GM06990 (cell line): Measurements from ENCODE around the gene SLC10A7.

ENCODE experiments used
- DNase-seq: peaks from one replicate; pipeline ENCODE4 v3.0.0-alpha.2; 2011; ENCODE audit not compliant: insufficient read length; ENCODE audit errors: extremely low read depth
- H3K27me3 ChIP-seq: replicated peaks from 2 replicates; pipeline ENCODE4 v1.6.0; 2011; ENCODE audit warnings: low read length; ENCODE audit not compliant: control insufficient read depth, insufficient read depth
- H3K36me3 ChIP-seq: 2 replicates; pipeline ENCODE4 v1.5.1; 2011; ENCODE audit warnings: low read length; ENCODE audit not compliant: control insufficient read depth, insufficient read depth
- H3K4me3 ChIP-seq: replicated peaks from 2 replicates; pipeline ENCODE4 v1.5.1; 2011; ENCODE audit warnings: low read depth, mild to moderate bottlenecking, control low read depth, low read length
- CTCF ChIP-seq: IDR thresholded peaks from 2 replicates; pipeline ENCODE4 v1.5.1; 2011; ENCODE audit warnings: low read length, control low read depth, mild to moderate bottlenecking, inconsistent platforms; ENCODE audit not compliant: insufficient read depth, poor library complexity, severe bottlenecking

SLC10A7 gene

DNA sequence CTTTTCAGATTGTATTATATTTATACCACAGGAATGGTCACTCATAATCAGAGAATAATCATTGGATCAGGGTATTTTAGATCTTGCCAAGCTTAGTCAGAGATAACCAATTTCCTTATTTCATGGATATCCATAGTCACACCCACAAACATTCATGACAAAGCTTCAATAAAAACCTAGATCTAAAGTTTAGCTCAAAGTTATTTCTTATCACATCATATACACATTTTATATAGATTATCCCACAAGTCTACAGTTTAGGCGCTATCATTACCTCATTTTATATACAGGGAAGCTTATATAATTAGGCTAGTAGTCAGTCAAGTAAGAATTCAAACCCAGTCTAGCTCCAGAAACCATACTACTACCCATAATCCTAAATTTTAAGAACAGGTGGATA is 82.3 kb downstream of the SLC10A7 start:
- Histone ChIP-seq H3K36me3 (no peaks in the 10 kb centered on the region), H3K4me3 (no peak overlapping the region), H3K27me3 (no peaks in the 10 kb centered on the region)
- no peak for DNase-seq
- TF ChIP-seq CTCF: no peak

GRCh38 chr4:146437778-146438177 is 84.0 kb downstream of the SLC10A7 start:
- no peak for TF ChIP-seq CTCF
- no peak overlapping the region for H3K4me3 ChIP-seq
- H3K27me3 ChIP-seq: no peaks in the 10 kb centered on the region
- no peak for DNase-seq
- H3K36me3 ChIP-seq: no peaks in the 10 kb centered on the region

- no peak for DNase-seq
- no peak for TF ChIP-seq CTCF
- Histone ChIP-seq H3K4me3 (no peak overlapping the region), H3K36me3 (no peaks in the 10 kb centered on the region), H3K27me3 (no peaks in the 10 kb centered on the region)
Observed at GRCh38 chr4:146436423-146437162, 85.1 kb downstream of the SLC10A7 start.

DNA sequence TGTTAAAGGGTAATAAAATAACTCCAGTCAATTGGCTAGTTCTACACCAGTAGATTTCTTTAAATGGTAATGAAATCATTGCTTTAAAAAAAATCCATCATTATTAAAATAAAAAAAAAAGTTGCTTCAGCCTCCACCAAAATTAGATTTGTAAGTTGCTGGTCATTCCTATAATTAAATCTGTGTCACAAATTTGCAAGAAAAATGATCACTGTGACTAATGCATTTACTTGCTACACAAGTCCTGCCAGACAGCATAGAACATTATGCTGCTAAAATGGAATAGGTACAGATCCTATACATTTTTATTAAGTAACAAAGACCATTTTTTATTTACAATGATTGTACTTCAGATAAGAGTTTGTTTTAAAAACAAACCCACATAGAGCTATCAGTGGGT is 85.8 kb downstream of the SLC10A7 start:
- TF ChIP-seq CTCF: no peak
- DNase-seq: no peak
- H3K27me3 ChIP-seq: no peaks in the 10 kb centered on the region
- no peaks in the 10 kb centered on the region for H3K36me3 ChIP-seq
- no peak overlapping the region for H3K4me3 ChIP-seq

DNA sequence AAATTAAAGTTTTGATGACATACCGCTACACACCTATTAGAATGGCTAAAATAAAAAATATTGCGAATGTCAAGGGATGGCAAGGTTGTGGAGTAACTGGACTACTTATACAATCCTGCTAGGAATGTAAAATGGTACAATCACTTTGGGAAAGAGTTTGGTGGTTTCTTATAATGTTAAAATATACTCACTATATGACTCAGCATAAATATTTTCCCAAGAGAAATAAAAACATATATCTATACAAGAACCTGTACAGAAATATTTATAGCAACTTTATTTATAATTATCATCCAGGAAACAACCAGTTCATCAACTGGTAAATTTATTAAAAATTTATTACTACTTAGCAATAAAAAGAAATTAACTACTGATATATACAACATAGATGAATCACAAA is 89.7 kb downstream of the SLC10A7 start:
- DNase-seq: no peak

More for the DNA sequence above, 89.7 kb downstream of the SLC10A7 start:
- Histone ChIP-seq H3K36me3 (no peaks in the 10 kb centered on the region), H3K27me3 (no peaks in the 10 kb centered on the region), H3K4me3 (no peak overlapping the region)
- TF ChIP-seq CTCF: no peak
